ENCODE results near the gene TIGD2. TPM values are rescaled to one million over a fixed set of nuclear protein-coding genes. Genes with fewer than 3 reads are reported as not detected.

The TIGD2 gene
- total and polyA plus RNA-seq, 2 of the 13 experiments (the other 11 are each of a cell fraction or from before 2014, with no cell fraction given), result 3.1 to 15.5 TPM

GRCh38 chr4:89140168-89140759, 28.9 kb downstream of the TIGD2 start (continued):
- TF ChIP-seq TRAFD1 (CRISPR knock-in tag; IDR thresholded peaks at IDR 0.05; ENCODE audit: borderline replicate concordance) (no peak), KLF12 (CRISPR knock-in tag; IDR thresholded peaks at IDR 0.05; ENCODE audit: borderline replicate concordance) (no peak), RFX3 (CRISPR knock-in tag; IDR thresholded peaks at IDR 0.05) (no peak), MAF1 (CRISPR knock-in tag; IDR thresholded peaks at IDR 0.05; ENCODE audit: borderline replicate concordance) (no peak), FOXM1 (CRISPR knock-in tag; IDR thresholded peaks at IDR 0.05) (no peak), ZSCAN21 (CRISPR knock-in tag; IDR thresholded peaks at IDR 0.05; ENCODE audit: borderline replicate concordance) (no peak), ZNF749 (CRISPR knock-in tag; IDR thresholded peaks at IDR 0.05; ENCODE audit: borderline replicate concordance) (no peak), ADNP (CRISPR knock-in tag; IDR thresholded peaks at IDR 0.05) (no peak), POLR2AphosphoS5 (IDR thresholded peaks at IDR 0.05; ENCODE audit: low read depth, low read length) (no peak), CEBPG (CRISPR knock-in tag; IDR thresholded peaks at IDR 0.05) (no peak), PRDM15 (CRISPR knock-in tag; IDR thresholded peaks at IDR 0.05) (peak; percentile 76; the same call in 1 of the 2 replicates), PPARG (CRISPR knock-in tag; conservative IDR thresholded peaks at IDR 0.05) (no peak), GABPB1 (CRISPR knock-in tag; IDR thresholded peaks at IDR 0.05) (no peak), TBL1XR1 (IDR thresholded peaks at IDR 0.05; ENCODE audit: borderline replicate concordance, low read length, partially characterized antibody) (no peak), ZC3H4 (CRISPR knock-in tag; IDR thresholded peaks at IDR 0.05; ENCODE audit: borderline replicate concordance) (no peak), HOMEZ (CRISPR knock-in tag; IDR thresholded peaks at IDR 0.05; ENCODE audit: low read depth) (peak; percentile 19; the same call in 1 of the 2 replicates), NFYC (CRISPR knock-in tag; IDR thresholded peaks at IDR 0.05) (no peak), NFKBIZ (CRISPR knock-in tag; IDR thresholded peaks at IDR 0.05) (no peak), RXRA (CRISPR knock-in tag; IDR thresholded peaks at IDR 0.05) (peak; percentile 17; the same call in 1 of the 2 replicates), RFX1 (IDR thresholded peaks at IDR 0.05) (no peak), EP300 (IDR thresholded peaks at IDR 0.05; ENCODE audit: low read depth in 2 of 2, low read length in 2 of 2) (peak in 1 of 2 experiments; percentile 49; a peak in 1 of 4 replicates), EP300 (CRISPR knock-in tag; IDR thresholded peaks at IDR 0.05; ENCODE audit: borderline replicate concordance) (no peak), ZSCAN5A (CRISPR knock-in tag; IDR thresholded peaks at IDR 0.05; ENCODE audit: borderline replicate concordance) (no peak)

All from HepG2 (cell line).